Endothelial cell of umbilical vein (primary cell): ENCODE measurements around the gene CD47. TPM values are rescaled to one million over a fixed set of nuclear protein-coding genes. Genes with fewer than 3 reads are reported as not detected.

Source experiments
- BruUV-seq: library from RNA; stranded (reverse); fragments of 400-500 nt; replicated peaks from 2 replicates; lab custom pipeline; 2021; lab: Mats Ljungman, UMichigan
- CTCF ChIA-PET: fragments of 300-600, 350-600 bp; sonication (Branson Sonifier 250); formaldehyde crosslinking; loops from one replicate; lab custom pipeline; 2021; ENCODE audit warnings: antibody characterized with exemption, inconsistent platforms; lab: Charles Lee
- POLR2A ChIA-PET: fragments of 300-600, 350-600 bp; sonication (Branson Sonifier 250); formaldehyde crosslinking; loops from one replicate; lab custom pipeline; 2021; ENCODE audit warnings: antibody characterized with exemption, inconsistent platforms; lab: Charles Lee
- DNase-seq: peaks from one replicate; pipeline ENCODE4 v3.0.0-alpha.2; 2011; ENCODE audit warnings: low read depth, low spot score
- FAIRE-seq: peaks from 2 replicates; lab custom pipeline; 2011; peaks lifted over from hg19 to GRCh38; lab: Jason Lieb, UNC
- H2AFZ ChIP-seq: 2 replicates; pipeline ENCODE4 v1.6.0; 2012; ENCODE audit warnings: low read depth, low read length, control low read depth, inconsistent platforms
- H3K27ac ChIP-seq: 2 replicates; pipeline ENCODE4 v1.5.1; 2011; ENCODE audit warnings: low read depth, mild to moderate bottlenecking, control low read depth, low read length, moderate library complexity; ENCODE audit not compliant: insufficient read depth
- H3K27me3 ChIP-seq, 2 experiments: 2 replicates each; pipeline versions ENCODE4 v1.6.0 to v1.6.1; 2011; ENCODE audit warnings: low read length in 2 of 2, mixed read lengths in 1 of 2; ENCODE audit not compliant: control insufficient read depth in 2 of 2, insufficient read depth in 2 of 2
- H3K36me3 ChIP-seq, 2 experiments: 2 replicates in 1 of 2; 3 replicates in 1 of 2; pipeline ENCODE4 v1.5.1; 2011; ENCODE audit warnings: low read length in 2 of 2, mild to moderate bottlenecking in 1 of 2, moderate library complexity in 1 of 2; ENCODE audit not compliant: control insufficient read depth in 2 of 2, insufficient read depth in 2 of 2; ENCODE audit errors: extremely low read depth in 1 of 2
- H3K4me1 ChIP-seq: 3 replicates; pipeline ENCODE4 v1.5.1; 2011; ENCODE audit warnings: mild to moderate bottlenecking, low read length; ENCODE audit not compliant: control insufficient read depth, insufficient read depth; ENCODE audit errors: extremely low read depth
- H3K4me2 ChIP-seq: 2 replicates; pipeline ENCODE4 v1.6.1; 2011; ENCODE audit warnings: low read length, control low read depth, mixed read lengths; ENCODE audit not compliant: insufficient read depth
- H3K4me3 ChIP-seq, 3 experiments: fragments of 200-600 bp in 1 of 3; sonication (generic), shearing (Covaris generic) in 1 of 3; replicated peaks in 1 of 3; 2 replicates each; pipeline ENCODE4 v1.5.1; 2011 to 2016; ENCODE audit warnings: control low read depth in 3 of 3, low read length in 3 of 3, mild to moderate bottlenecking in 2 of 3, inconsistent platforms in 1 of 3, low read depth in 1 of 3, moderate library complexity in 1 of 3; ENCODE audit not compliant: insufficient read depth in 1 of 3
- H3K79me2 ChIP-seq: 2 replicates; pipeline ENCODE4 v1.6.0; 2012; ENCODE audit warnings: low read length, inconsistent platforms; ENCODE audit not compliant: control insufficient read depth, insufficient read depth
- H3K9ac ChIP-seq: replicated peaks from 2 replicates; pipeline ENCODE3; 2011; ENCODE audit warnings: low read length, control low read depth; ENCODE audit not compliant: insufficient read depth; ENCODE audit errors: extremely low read depth
- H3K9me1 ChIP-seq: replicated peaks from 3 replicates; pipeline ENCODE4 v1.6.0; 2011; ENCODE audit warnings: mild to moderate bottlenecking, low read length; ENCODE audit not compliant: control insufficient read depth, insufficient read depth; ENCODE audit errors: extremely low read depth
- H3K9me3 ChIP-seq: replicated peaks from 2 replicates; pipeline ENCODE4 v1.5.1; 2012; ENCODE audit warnings: low read length, inconsistent platforms; ENCODE audit not compliant: control insufficient read depth, insufficient read depth
- H4K20me1 ChIP-seq: replicated peaks from 2 replicates; pipeline ENCODE3; 2011; ENCODE audit warnings: mild to moderate bottlenecking, low read length; ENCODE audit not compliant: control insufficient read depth, insufficient read depth; ENCODE audit errors: extremely low read depth
- EZH2 ChIP-seq: IDR thresholded peaks from 2 replicates; pipeline ENCODE4 v1.6.1; 2012; ENCODE audit warnings: borderline replicate concordance, low read depth, mild to moderate bottlenecking, moderate library complexity, low read length, inconsistent platforms; ENCODE audit not compliant: severe bottlenecking
- FOS ChIP-seq: IDR thresholded peaks from 2 replicates; pipeline ENCODE4 v1.6.1; 2011; ENCODE audit warnings: mild to moderate bottlenecking, low read length, moderate library complexity, borderline replicate concordance; ENCODE audit not compliant: insufficient read depth
- GATA2 ChIP-seq: IDR thresholded peaks from 2 replicates; pipeline ENCODE4 v1.7.0; 2011; ENCODE audit warnings: low read depth, mild to moderate bottlenecking, moderate library complexity, mixed read lengths, low read length; ENCODE audit not compliant: insufficient read length, insufficient read depth
- JUN ChIP-seq: IDR thresholded peaks from 2 replicates; pipeline ENCODE4 v1.6.1; 2011; ENCODE audit warnings: borderline replicate concordance, low read depth; ENCODE audit not compliant: insufficient read length, insufficient read depth
- MYC ChIP-seq: IDR thresholded peaks from one replicate; pipeline ENCODE4 v1.6.1; 2011; ENCODE audit warnings: mild to moderate bottlenecking, low read depth, low read length
- POLR2A ChIP-seq: IDR thresholded peaks from 2 replicates; pipeline ENCODE4 v1.6.1; 2012; ENCODE audit warnings: low read depth, mild to moderate bottlenecking, control low read depth, low read length
- POLR2AphosphoS5 ChIP-seq: IDR thresholded peaks from 2 replicates; pipeline ENCODE4 v1.6.1; 2012; ENCODE audit warnings: low read depth, mild to moderate bottlenecking, control low read depth, low read length, moderate library complexity; ENCODE audit not compliant: insufficient read depth
- dilution Hi-C: fragments of 300-500 bp; cut with MboI; formaldehyde crosslinking; loops from one replicate; pipeline ENCODE4 v1.15.0; 2019; ENCODE audit warnings: low sequenced_read_pairs; ENCODE audit not compliant: extremely low pct_ligation_motif_present
- intact Hi-C: fragments of 100-400 bp; cut with micrococcal nuclease; formaldehyde crosslinking; loops from one replicate; pipeline ENCODE4 v1.10.0; 2022
- polyA plus RNA-seq, 4 experiments: library from polyadenylated mRNA; depleted of rRNA in 3 of 4; stranded (reverse) in 3 of 4; unstranded in 1 of 4; fragments of >200 nt; gene quantifications; 2 replicates each; pipeline versions ENCODE4 v1.2.1 to v1.2.3, GENCODE V29; 2011 to 2012; ENCODE audit warnings: missing spikeins in 1 of 4
- total RNA-seq: library from RNA; stranded (reverse); gene quantifications from 2 replicates; pipeline ENCODE4 v1.2.3, GENCODE V29; 2021
- TF ChIP-seq, protein P1 (sequence below), 2 donors: IDR thresholded peaks; 1 replicate in 1 of 2; 2 replicates in 1 of 2; pipeline ENCODE4 v1.5.1; 2011; ENCODE audit warnings: low read length in 2 of 2, mild to moderate bottlenecking in 2 of 2, moderate library complexity in 2 of 2, control low read depth in 1 of 2, inconsistent platforms in 1 of 2, low read depth in 1 of 2; ENCODE audit not compliant: insufficient read depth in 1 of 2; ENCODE audit errors: extremely low read depth in 1 of 2
- TF ChIP-seq, protein P2 (sequence below): IDR thresholded peaks from 2 replicates; pipeline ENCODE4 v1.6.1; 2011; ENCODE audit not compliant: insufficient read depth, insufficient read length

Gene CD47
- total and polyA plus RNA-seq, 2 donors (not counting 3 experiments of a cell fraction or from before 2014, with no cell fraction given) = 29.3 to 32.2 TPM

DNA sequence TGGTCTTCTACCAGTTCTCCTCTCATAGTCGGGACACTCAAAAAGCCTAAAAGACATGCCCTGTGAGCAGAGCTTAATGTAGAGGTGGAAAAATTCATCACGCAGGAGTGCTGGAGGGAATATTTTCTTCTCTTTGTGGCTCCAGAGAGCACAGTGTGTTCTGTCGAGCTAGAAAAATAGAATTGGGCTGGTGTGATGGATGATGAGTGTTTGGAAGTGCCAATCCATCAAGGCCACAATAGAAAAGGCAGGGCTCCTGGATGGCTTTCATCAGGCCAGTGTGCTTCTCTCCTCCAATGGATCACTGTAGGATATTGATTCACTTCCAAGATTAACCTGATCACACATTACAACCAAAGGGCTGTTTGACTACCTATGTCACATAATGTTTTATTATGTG, 65.7 kb downstream of the CD47 start:
- Histone ChIP-seq H3K4me1 (peaks cover 14% of the 10 kb centered on the region), H3K4me2 (peak overlapping the region; percentile 57), H3K27me3 (no peaks in the 10 kb centered on the region), H3K79me2 (no peaks in the 10 kb centered on the region), H3K9me1 (no peaks in the 10 kb centered on the region), H2AFZ (no peak overlapping the region), H4K20me1 (no peaks in the 10 kb centered on the region), H3K27ac (no peak overlapping the region), H3K9me3 (no peaks in the 10 kb centered on the region), H3K9ac (no peak overlapping the region), H3K36me3 (no peaks in the 10 kb centered on the region), H3K4me3 (no peak overlapping the region)
- TF ChIP-seq JUN = no peak
- TF ChIP-seq FOS = no peak
- TF ChIP-seq, protein P1, sequence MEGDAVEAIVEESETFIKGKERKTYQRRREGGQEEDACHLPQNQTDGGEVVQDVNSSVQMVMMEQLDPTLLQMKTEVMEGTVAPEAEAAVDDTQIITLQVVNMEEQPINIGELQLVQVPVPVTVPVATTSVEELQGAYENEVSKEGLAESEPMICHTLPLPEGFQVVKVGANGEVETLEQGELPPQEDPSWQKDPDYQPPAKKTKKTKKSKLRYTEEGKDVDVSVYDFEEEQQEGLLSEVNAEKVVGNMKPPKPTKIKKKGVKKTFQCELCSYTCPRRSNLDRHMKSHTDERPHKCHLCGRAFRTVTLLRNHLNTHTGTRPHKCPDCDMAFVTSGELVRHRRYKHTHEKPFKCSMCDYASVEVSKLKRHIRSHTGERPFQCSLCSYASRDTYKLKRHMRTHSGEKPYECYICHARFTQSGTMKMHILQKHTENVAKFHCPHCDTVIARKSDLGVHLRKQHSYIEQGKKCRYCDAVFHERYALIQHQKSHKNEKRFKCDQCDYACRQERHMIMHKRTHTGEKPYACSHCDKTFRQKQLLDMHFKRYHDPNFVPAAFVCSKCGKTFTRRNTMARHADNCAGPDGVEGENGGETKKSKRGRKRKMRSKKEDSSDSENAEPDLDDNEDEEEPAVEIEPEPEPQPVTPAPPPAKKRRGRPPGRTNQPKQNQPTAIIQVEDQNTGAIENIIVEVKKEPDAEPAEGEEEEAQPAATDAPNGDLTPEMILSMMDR (IDR thresholded peaks at IDR 0.05; ENCODE audit: extremely low read depth in 1 of 2, insufficient read depth in 1 of 2, low read depth in 1 of 2, low read length in 2 of 2) = no peak
- TF ChIP-seq POLR2AphosphoS5 = no peak
- TF ChIP-seq EZH2 = no peak
- TF ChIP-seq POLR2A = no peak
- no peak for TF ChIP-seq GATA2
- no peak for TF ChIP-seq MYC
- TF ChIP-seq, protein P2, sequence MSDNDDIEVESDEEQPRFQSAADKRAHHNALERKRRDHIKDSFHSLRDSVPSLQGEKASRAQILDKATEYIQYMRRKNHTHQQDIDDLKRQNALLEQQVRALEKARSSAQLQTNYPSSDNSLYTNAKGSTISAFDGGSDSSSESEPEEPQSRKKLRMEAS = no peak
- DNase-seq (no peak), FAIRE-seq (no peak)
- dilution Hi-C loops (no loop called here), intact Hi-C loops (no loop called here)
- ChIA-PET CTCF (interaction anchor here (0.9 to 2.8 kb wide), 5 partner anchors 9 to 24 kb away, joined by 5 to 11 read pairs (median 6); no protein-coding TSS in a partner anchor), POLR2A (no interaction called here)
- BruUV-seq = no TSS peak
